Body of pancreas (tissue), 4 donors: ENCODE measurements around the gene HAUS6.

Experiments
- POLR2A ChIP-seq, 3 donors: fragments of 450-650 bp; IDR thresholded peaks; one replicate each; pipeline ENCODE4 v1.6.1; 2016; ENCODE audit warnings: antibody characterized with exemption in 3 of 3, mild to moderate bottlenecking in 2 of 3
- TF ChIP-seq, protein P1 (sequence below), 7 experiments: fragments of 450-650 bp in 4 of 7; fragments of 200-600 bp in 3 of 7; sonication (generic) in 3 of 7; IDR thresholded peaks; one replicate each; pipeline ENCODE4 v1.5.1; 2016 to 2019; ENCODE audit warnings: antibody characterized with exemption in 7 of 7

DNA sequence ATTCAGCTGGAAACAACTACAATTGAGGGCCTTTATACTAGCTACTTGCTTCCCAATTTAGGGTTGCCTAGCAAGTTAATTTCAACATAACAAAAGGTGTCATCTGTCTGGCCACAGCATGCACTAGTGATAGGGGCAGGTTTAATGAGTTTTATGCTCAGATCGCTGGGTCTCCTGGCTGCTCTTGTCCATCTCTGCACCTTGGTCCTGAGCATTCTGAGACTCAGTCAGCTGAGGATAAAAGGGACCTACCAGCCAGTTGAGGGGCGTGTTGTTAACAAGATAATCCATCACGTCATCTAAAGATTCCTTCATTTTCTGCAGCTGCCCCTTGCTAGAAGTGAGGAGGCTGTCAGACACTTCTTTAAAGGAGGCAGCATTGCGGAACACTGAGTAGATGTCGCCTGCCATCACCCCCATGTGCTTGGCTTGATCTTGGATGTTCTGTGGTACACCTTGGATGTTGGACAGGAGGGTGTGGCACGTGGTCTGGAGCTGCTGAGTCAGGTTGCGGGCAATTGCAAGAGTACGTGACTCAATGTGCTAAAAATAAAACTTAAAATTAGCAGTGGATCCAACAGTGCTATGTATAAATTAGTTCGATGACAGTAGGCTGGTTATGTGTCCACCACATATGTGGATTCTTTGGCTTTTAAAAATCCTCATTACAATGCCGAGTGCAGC, 13.5 kb upstream of the HAUS6 start:
- TF ChIP-seq, protein P1, sequence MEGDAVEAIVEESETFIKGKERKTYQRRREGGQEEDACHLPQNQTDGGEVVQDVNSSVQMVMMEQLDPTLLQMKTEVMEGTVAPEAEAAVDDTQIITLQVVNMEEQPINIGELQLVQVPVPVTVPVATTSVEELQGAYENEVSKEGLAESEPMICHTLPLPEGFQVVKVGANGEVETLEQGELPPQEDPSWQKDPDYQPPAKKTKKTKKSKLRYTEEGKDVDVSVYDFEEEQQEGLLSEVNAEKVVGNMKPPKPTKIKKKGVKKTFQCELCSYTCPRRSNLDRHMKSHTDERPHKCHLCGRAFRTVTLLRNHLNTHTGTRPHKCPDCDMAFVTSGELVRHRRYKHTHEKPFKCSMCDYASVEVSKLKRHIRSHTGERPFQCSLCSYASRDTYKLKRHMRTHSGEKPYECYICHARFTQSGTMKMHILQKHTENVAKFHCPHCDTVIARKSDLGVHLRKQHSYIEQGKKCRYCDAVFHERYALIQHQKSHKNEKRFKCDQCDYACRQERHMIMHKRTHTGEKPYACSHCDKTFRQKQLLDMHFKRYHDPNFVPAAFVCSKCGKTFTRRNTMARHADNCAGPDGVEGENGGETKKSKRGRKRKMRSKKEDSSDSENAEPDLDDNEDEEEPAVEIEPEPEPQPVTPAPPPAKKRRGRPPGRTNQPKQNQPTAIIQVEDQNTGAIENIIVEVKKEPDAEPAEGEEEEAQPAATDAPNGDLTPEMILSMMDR (IDR thresholded peaks at IDR 0.05) = no peak
- no peak for TF ChIP-seq POLR2A (IDR thresholded peaks at IDR 0.05)
